OCI-LY3 (cell line): Measurements from ENCODE around the gene ACACA.

Experiments used
- H2AFZ ChIP-seq: fragments of 200-600, 300-600 bp; shearing (Covaris generic); 2 replicates; pipeline ENCODE4 v1.6.0; 2014; ENCODE audit warnings: antibody characterized with exemption, low read depth, low read length
- H3K27ac ChIP-seq: fragments of 200-600, 300-600 bp; sonication (generic); 2 replicates; pipeline ENCODE4 v1.5.1; 2014; ENCODE audit warnings: mild to moderate bottlenecking, low read length, moderate library complexity, mixed read lengths
- H3K27me3 ChIP-seq: fragments of 200-600, 300-600 bp; sonication (generic); 2 replicates; pipeline ENCODE4 v1.6.1; 2014; ENCODE audit warnings: low read depth, low read length, mixed read lengths
- H3K36me3 ChIP-seq: fragments of 200-600, 300-600 bp; sonication (generic); replicated peaks from 2 replicates; pipeline ENCODE3; 2014; ENCODE audit warnings: low read depth, low read length, mixed read lengths
- H3K4me1 ChIP-seq: fragments of 300-600, 200-600 bp; sonication (generic); 2 replicates; pipeline ENCODE4 v1.6.1; 2014; ENCODE audit warnings: low read length, mixed read lengths
- H3K4me2 ChIP-seq: fragments of 200-600, 300-600 bp; sonication (generic); 2 replicates; pipeline ENCODE4 v1.6.1; 2014; ENCODE audit warnings: low read length, mixed read lengths
- H3K4me3 ChIP-seq: fragments of 300-600, 200-600 bp; sonication (generic); 2 replicates; pipeline ENCODE4 v1.5.1; 2014; ENCODE audit warnings: antibody characterized with exemption, mild to moderate bottlenecking, low read length, moderate library complexity
- H3K79me2 ChIP-seq: fragments of 300-600, 200-600 bp; shearing (Covaris generic); 2 replicates; pipeline ENCODE4 v1.6.1; 2014; ENCODE audit warnings: mild to moderate bottlenecking, low read length, mixed read lengths
- H3K9ac ChIP-seq: fragments of 300-600, 200-600 bp; shearing (Covaris generic); 2 replicates; pipeline ENCODE4 v1.6.0; 2014; ENCODE audit warnings: mild to moderate bottlenecking, low read length, moderate library complexity
- H3K9me3 ChIP-seq: fragments of 200-600, 300-600 bp; shearing (Covaris generic); 2 replicates; pipeline ENCODE4 v1.6.1; 2014; ENCODE audit warnings: low read length, mixed read lengths; ENCODE audit not compliant: insufficient read depth
- H4K20me1 ChIP-seq: fragments of 200-600, 300-600 bp; sonication (generic); 2 replicates; pipeline ENCODE4 v1.6.1; 2016; ENCODE audit warnings: low read length, mixed read lengths; ENCODE audit not compliant: insufficient read depth
- CTCF ChIP-seq: fragments of 200-600, 300-600 bp; sonication (generic); IDR thresholded peaks from 2 replicates; pipeline ENCODE4 v1.5.1; 2014; ENCODE audit warnings: antibody characterized with exemption, low read length, low read depth
- EZH2phosphoT487 ChIP-seq: fragments of 200-600 bp; shearing (Covaris generic); IDR thresholded peaks from 2 replicates; pipeline ENCODE4 v1.6.1; 2018; ENCODE audit warnings: antibody characterized with exemption, mixed run types, low read depth

The ACACA gene

GRCh38 chr17:37064956-37065355 is 341.7 kb downstream of the ACACA start:
- H3K36me3 ChIP-seq: no peaks in the 10 kb centered on the region
- no peak overlapping the region for H3K4me2 ChIP-seq
- no peak overlapping the region for H3K9ac ChIP-seq
- no peak overlapping the region for H3K27ac ChIP-seq
- H3K79me2 ChIP-seq: no peaks in the 10 kb centered on the region
- no peak overlapping the region for H2AFZ ChIP-seq
- no peaks in the 10 kb centered on the region for H4K20me1 ChIP-seq
- H3K9me3 ChIP-seq: no peaks in the 10 kb centered on the region
- TF ChIP-seq CTCF (no peak), EZH2phosphoT487 (no peak)
- H3K4me3 ChIP-seq: no peak overlapping the region
- no peaks in the 10 kb centered on the region for H3K27me3 ChIP-seq
- H3K4me1 ChIP-seq: no peaks in the 10 kb centered on the region

GRCh38 chr17:37064206-37064605 is 342.4 kb downstream of the ACACA start:
- no peaks in the 10 kb centered on the region for H3K4me1 ChIP-seq
- no peaks in the 10 kb centered on the region for H3K36me3 ChIP-seq
- H3K9ac ChIP-seq: no peak overlapping the region
- H3K4me2 ChIP-seq: no peak overlapping the region
- no peak for TF ChIP-seq CTCF
- no peak overlapping the region for H2AFZ ChIP-seq
- no peaks in the 10 kb centered on the region for H3K9me3 ChIP-seq
- H3K79me2 ChIP-seq: no peaks in the 10 kb centered on the region
- H3K4me3 ChIP-seq: no peak overlapping the region
- H3K27ac ChIP-seq: no peak overlapping the region
- H3K27me3 ChIP-seq: no peaks in the 10 kb centered on the region
- no peaks in the 10 kb centered on the region for H4K20me1 ChIP-seq

DNA sequence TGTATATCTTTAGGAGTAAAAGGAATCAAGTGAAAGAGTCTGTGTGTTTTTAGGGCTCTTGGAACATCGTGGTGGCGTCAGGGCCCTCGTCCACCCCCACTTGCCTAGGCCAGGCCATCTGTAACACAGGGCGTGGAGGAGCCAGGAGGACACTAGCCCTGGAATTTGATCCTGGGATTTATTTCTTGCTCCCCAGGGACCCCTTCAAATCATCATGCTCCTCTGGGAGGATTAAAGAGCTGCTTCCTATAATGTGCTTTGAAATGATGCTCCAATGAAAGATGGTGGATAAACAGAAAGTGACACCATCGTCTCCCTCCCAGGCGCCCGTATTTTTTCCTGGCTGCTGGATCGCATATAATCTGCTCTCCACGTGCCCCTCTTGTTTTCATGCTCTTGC is 344.6 kb downstream of the ACACA start:
- H3K9me3 ChIP-seq: no peaks in the 10 kb centered on the region
- H4K20me1 ChIP-seq: no peaks in the 10 kb centered on the region
- H3K9ac ChIP-seq: no peak overlapping the region
- peaks cover under 1% of the 10 kb centered on the region for H3K36me3 ChIP-seq
- H3K27ac ChIP-seq: no peak overlapping the region
- no peak overlapping the region for H3K4me3 ChIP-seq
- no peak for TF ChIP-seq CTCF
- no peak for TF ChIP-seq EZH2phosphoT487
- no peaks in the 10 kb centered on the region for H3K27me3 ChIP-seq
- H2AFZ ChIP-seq: no peak overlapping the region
- H3K4me2 ChIP-seq: no peak overlapping the region
- no peaks in the 10 kb centered on the region for H3K4me1 ChIP-seq
- no peaks in the 10 kb centered on the region for H3K79me2 ChIP-seq

DNA sequence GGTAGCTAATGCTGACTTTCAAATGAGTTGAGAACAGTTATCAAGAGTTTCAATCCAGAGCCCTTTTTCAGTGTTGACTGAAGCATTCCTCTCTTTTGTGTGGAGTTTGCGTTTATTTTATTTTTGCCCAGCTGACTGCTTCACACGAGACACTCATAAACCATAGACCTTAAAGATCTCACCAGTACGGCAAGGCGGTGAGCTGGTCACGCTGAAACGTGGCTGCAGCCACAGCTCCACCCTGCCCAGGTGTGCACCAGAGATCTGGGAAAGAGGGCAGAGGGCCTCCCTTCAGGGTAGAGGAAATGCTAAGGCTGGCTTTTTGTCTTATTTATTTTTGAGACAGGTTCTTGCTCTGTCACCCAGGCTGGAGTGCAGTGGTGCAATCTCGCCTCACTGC is 345.7 kb downstream of the ACACA start:
- Histone ChIP-seq H3K4me1 (no peaks in the 10 kb centered on the region), H3K4me3 (no peak overlapping the region), H3K27me3 (no peaks in the 10 kb centered on the region), H4K20me1 (no peaks in the 10 kb centered on the region), H3K79me2 (no peaks in the 10 kb centered on the region), H2AFZ (no peak overlapping the region), H3K9me3 (no peaks in the 10 kb centered on the region), H3K36me3 (peaks cover 8% of the 10 kb centered on the region), H3K27ac (no peak overlapping the region), H3K4me2 (no peak overlapping the region), H3K9ac (no peak overlapping the region)
- TF ChIP-seq CTCF (no peak), EZH2phosphoT487 (no peak)
